H9 (cell line): ENCODE results near the gene BOLA3. TPM values are rescaled to one million over a fixed set of nuclear protein-coding genes. Genes with fewer than 3 reads are reported as not detected.

Source experiments
- DNase-seq: peaks from one replicate; pipeline ENCODE4 v3.0.0-alpha.2; 2017
- H2AFZ ChIP-seq: one replicate; pipeline ENCODE4 v1.6.1; 2013; ENCODE audit warnings: mild to moderate bottlenecking, low read length, control low read depth, moderate library complexity
- H2AK5ac ChIP-seq: 2 replicates; pipeline ENCODE4 v1.6.1; 2013; ENCODE audit warnings: low read length, control low read depth, mixed read lengths; ENCODE audit not compliant: insufficient read length
- H2BK120ac ChIP-seq: one replicate; pipeline ENCODE4 v1.6.1; 2013; ENCODE audit warnings: low read depth, mild to moderate bottlenecking, low read length, control low read depth, inconsistent platforms; ENCODE audit not compliant: poor library complexity, severe bottlenecking
- H2BK12ac ChIP-seq: 2 replicates; pipeline ENCODE4 v1.6.1; 2013; ENCODE audit warnings: low read length, control low read depth, mixed read lengths, low read depth; ENCODE audit not compliant: insufficient read length
- H2BK15ac ChIP-seq: 2 replicates; pipeline ENCODE4 v1.6.1; 2013; ENCODE audit warnings: low read depth, low read length, control low read depth
- H2BK20ac ChIP-seq: one replicate; pipeline ENCODE4 v1.6.1; 2013; ENCODE audit warnings: low read depth, mild to moderate bottlenecking, low read length, control low read depth, inconsistent platforms; ENCODE audit not compliant: poor library complexity, severe bottlenecking
- H2BK5ac ChIP-seq: 2 replicates; pipeline ENCODE4 v1.6.1; 2013; ENCODE audit warnings: low read length, control low read depth, mixed read lengths; ENCODE audit not compliant: insufficient read length
- H3K14ac ChIP-seq: 2 replicates; pipeline ENCODE4 v1.6.1; 2013; ENCODE audit warnings: low read length, control low read depth; ENCODE audit not compliant: insufficient read depth
- H3K18ac ChIP-seq: 2 replicates; pipeline ENCODE4 v1.6.1; 2013; ENCODE audit warnings: low read depth, mild to moderate bottlenecking, mixed read lengths, low read length, control low read depth; ENCODE audit not compliant: insufficient read length
- H3K23ac ChIP-seq: 2 replicates; pipeline ENCODE4 v1.6.1; 2013; ENCODE audit warnings: low read length, control low read depth, mixed read lengths, low read depth; ENCODE audit not compliant: insufficient read length
- H3K23me2 ChIP-seq: 2 replicates; pipeline ENCODE4 v1.6.1; 2013; ENCODE audit warnings: low read depth, mild to moderate bottlenecking, mixed read lengths, low read length, control low read depth; ENCODE audit not compliant: insufficient read length, poor library complexity, severe bottlenecking
- H3K27ac ChIP-seq: 2 replicates; pipeline ENCODE4 v1.5.1; 2013; ENCODE audit warnings: low read length, control low read depth, mixed read lengths, low read depth; ENCODE audit not compliant: insufficient read length
- H3K27me3 ChIP-seq: 2 replicates; pipeline ENCODE4 v1.6.1; 2013; ENCODE audit warnings: low read length, control low read depth, inconsistent platforms; ENCODE audit not compliant: insufficient read depth
- H3K4ac ChIP-seq: 2 replicates; pipeline ENCODE4 v1.6.1; 2013; ENCODE audit warnings: low read depth, mild to moderate bottlenecking, control low read depth, inconsistent platforms, low read length, moderate library complexity
- H3K4me1 ChIP-seq: 2 replicates; pipeline ENCODE4 v1.6.1; 2013; ENCODE audit warnings: low read length, control low read depth, inconsistent platforms; ENCODE audit not compliant: insufficient read depth
- H3K4me2 ChIP-seq: 2 replicates; pipeline ENCODE4 v1.6.1; 2013; ENCODE audit warnings: low read length, control low read depth, mixed read lengths; ENCODE audit not compliant: insufficient read length, insufficient read depth
- H3K56ac ChIP-seq: 2 replicates; pipeline ENCODE4 v1.6.1; 2013; ENCODE audit warnings: low read depth, mild to moderate bottlenecking, mixed read lengths, low read length, control low read depth; ENCODE audit not compliant: insufficient read length
- H3K79me1 ChIP-seq: 2 replicates; pipeline ENCODE4 v1.6.1; 2013; ENCODE audit warnings: low read depth, mild to moderate bottlenecking, moderate library complexity, low read length, control low read depth, inconsistent platforms; ENCODE audit not compliant: insufficient read depth, poor library complexity, severe bottlenecking
- H3K79me2 ChIP-seq: 2 replicates; pipeline ENCODE4 v1.6.1; 2013; ENCODE audit warnings: low read length, control low read depth, inconsistent platforms; ENCODE audit not compliant: insufficient read depth
- H3K9ac ChIP-seq: 2 replicates; pipeline ENCODE4 v1.6.1; 2013; ENCODE audit warnings: low read length, control low read depth, mixed read lengths; ENCODE audit not compliant: insufficient read length; ENCODE audit errors: extremely low read depth
- H3K9me3 ChIP-seq: one replicate; pipeline ENCODE4 v1.6.1; 2013; ENCODE audit warnings: low read depth, low read length, inconsistent platforms; ENCODE audit not compliant: control insufficient read depth
- H3T11ph ChIP-seq: one replicate; pipeline ENCODE4 v1.6.1; 2013; ENCODE audit warnings: mild to moderate bottlenecking, low read length, control low read depth, inconsistent platforms
- H4K20me1 ChIP-seq: one replicate; pipeline ENCODE4 v1.6.1; 2013; ENCODE audit not compliant: control insufficient read depth, insufficient read length, insufficient read depth
- H4K5ac ChIP-seq: 2 replicates; pipeline ENCODE4 v1.6.1; 2013; ENCODE audit warnings: low read depth, mild to moderate bottlenecking, mixed read lengths, low read length, control low read depth; ENCODE audit not compliant: insufficient read length
- H4K8ac ChIP-seq: replicated peaks from 2 replicates; pipeline ENCODE4 v1.6.1; 2013; ENCODE audit warnings: low read length, control low read depth, mixed read lengths, low read depth; ENCODE audit not compliant: insufficient read length
- H4K91ac ChIP-seq: 2 replicates; pipeline ENCODE4 v1.6.1; 2013; ENCODE audit warnings: low read depth, mild to moderate bottlenecking, moderate library complexity, mixed read lengths, low read length, control low read depth; ENCODE audit not compliant: insufficient read length
- H3K27ac Mint-ChIP-seq, 3 experiments: 2 replicates in 2 of 3; 3 replicates in 1 of 3; pipeline ENCODE4 v1.8.0; 2020 to 2021; ENCODE audit warnings: mixed read lengths in 3 of 3, mild to moderate bottlenecking in 1 of 3, moderate library complexity in 1 of 3
- H3K27me3 Mint-ChIP-seq: 2 replicates; pipeline ENCODE4 v1.8.0; 2021; ENCODE audit warnings: low read depth, mild to moderate bottlenecking, moderate library complexity, mixed read lengths
- H3K36me3 Mint-ChIP-seq, 3 experiments: 2 replicates in 2 of 3; 3 replicates in 1 of 3; pipeline ENCODE4 v1.8.0; 2020 to 2021; ENCODE audit warnings: low read depth in 3 of 3, mixed read lengths in 3 of 3; ENCODE audit not compliant: insufficient read depth in 1 of 3
- H3K4me1 Mint-ChIP-seq, 2 experiments: 2 replicates each; pipeline ENCODE4 v1.8.0; 2020; ENCODE audit warnings: mixed read lengths in 2 of 2
- H3K4me3 Mint-ChIP-seq, 2 experiments: 2 replicates in 1 of 2; 3 replicates in 1 of 2; pipeline ENCODE4 v1.8.0; 2020 to 2021; ENCODE audit warnings: mild to moderate bottlenecking in 2 of 2, mixed read lengths in 2 of 2, moderate library complexity in 1 of 2
- H3K9me3 Mint-ChIP-seq, 2 experiments: 2 replicates in 1 of 2; 3 replicates in 1 of 2; pipeline ENCODE4 v1.8.0; 2020; ENCODE audit warnings: mild to moderate bottlenecking in 2 of 2, mixed read lengths in 2 of 2, moderate library complexity in 1 of 2
- WGBS: extraction: QIAGEN DNeasy Blood & Tissue Kit; methylation state at CpG from one replicate; pipeline ENCODE4 v1.1.7; 2013; ENCODE audit warnings: missing lambda C conversion rate, low lambda C conversion rate, mixed read lengths; ENCODE audit not compliant: insufficient read length; ENCODE audit errors: extremely low coverage; 5-methylcytosine and 5-hydroxymethylcytosine counted together
- total RNA-seq: library from RNA; stranded (reverse); gene quantifications from 2 replicates; pipeline ENCODE4 v1.2.1, GENCODE V29; 2021
- TF ChIP-seq, protein P1 (sequence below): fragments of 200-600 bp; sonication (generic); conservative IDR thresholded peaks from 3 replicates; pipeline ENCODE4 v1.8.0; 2021; ENCODE audit warnings: antibody characterized with exemption, mild to moderate bottlenecking

The BOLA3 gene
- total RNA-seq, 1 experiment from 2014 or later, result 45.0 TPM

DNA sequence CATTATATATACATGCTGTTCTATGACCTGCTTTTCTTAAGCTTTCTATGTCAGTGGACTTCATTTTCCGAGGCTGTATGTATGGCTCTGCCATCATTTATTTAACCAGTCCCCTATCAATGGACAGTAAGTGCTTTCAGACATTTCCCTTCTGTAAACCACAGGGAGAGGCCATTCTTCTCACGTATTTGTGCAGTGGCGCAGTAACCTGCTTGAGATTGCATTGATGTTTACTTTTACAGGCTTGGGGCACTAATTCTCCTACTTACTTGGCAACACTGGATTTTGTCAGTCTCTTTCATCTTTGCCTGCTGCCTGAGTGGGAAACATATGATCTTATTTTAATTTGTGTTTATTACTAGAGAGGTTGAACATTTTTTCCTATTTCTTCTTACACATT is 52.1 kb downstream of the BOLA3 start:
- Histone ChIP-seq H2AK5ac (no peak overlapping the region), H2BK5ac (no peak overlapping the region), H3K4ac (no peak overlapping the region), H2BK20ac (no peak overlapping the region), H3K23ac (no peak overlapping the region), H3K9me3 (no peaks in the 10 kb centered on the region), H3K18ac (no peak overlapping the region), H3T11ph (no peak overlapping the region), H3K79me2 (no peaks in the 10 kb centered on the region), H4K91ac (no peak overlapping the region), H2BK120ac (no peak overlapping the region), H2BK12ac (no peak overlapping the region), H2BK15ac (no peak overlapping the region), H3K4me1 (no peaks in the 10 kb centered on the region), H3K27me3 (no peaks in the 10 kb centered on the region), H3K56ac (no peak overlapping the region), H4K5ac (no peak overlapping the region), H3K79me1 (no peaks in the 10 kb centered on the region), H3K27ac (no peak overlapping the region), H2AFZ (no peak overlapping the region), H4K8ac (no peak overlapping the region), H3K23me2 (no peaks in the 10 kb centered on the region), H3K9ac (no peak overlapping the region), H4K20me1 (no peaks in the 10 kb centered on the region), H3K14ac (no peak overlapping the region), H3K4me2 (no peak overlapping the region)
- peaks cover 22 to 59% (median 53%) of the 10 kb centered on the region in 3 experiments; a peak in 6 of 7 replicates for H3K36me3 Mint-ChIP-seq
- no peaks in the 10 kb centered on the region; a peak in 1 of 5 replicates for H3K9me3 Mint-ChIP-seq
- TF ChIP-seq, protein P1, sequence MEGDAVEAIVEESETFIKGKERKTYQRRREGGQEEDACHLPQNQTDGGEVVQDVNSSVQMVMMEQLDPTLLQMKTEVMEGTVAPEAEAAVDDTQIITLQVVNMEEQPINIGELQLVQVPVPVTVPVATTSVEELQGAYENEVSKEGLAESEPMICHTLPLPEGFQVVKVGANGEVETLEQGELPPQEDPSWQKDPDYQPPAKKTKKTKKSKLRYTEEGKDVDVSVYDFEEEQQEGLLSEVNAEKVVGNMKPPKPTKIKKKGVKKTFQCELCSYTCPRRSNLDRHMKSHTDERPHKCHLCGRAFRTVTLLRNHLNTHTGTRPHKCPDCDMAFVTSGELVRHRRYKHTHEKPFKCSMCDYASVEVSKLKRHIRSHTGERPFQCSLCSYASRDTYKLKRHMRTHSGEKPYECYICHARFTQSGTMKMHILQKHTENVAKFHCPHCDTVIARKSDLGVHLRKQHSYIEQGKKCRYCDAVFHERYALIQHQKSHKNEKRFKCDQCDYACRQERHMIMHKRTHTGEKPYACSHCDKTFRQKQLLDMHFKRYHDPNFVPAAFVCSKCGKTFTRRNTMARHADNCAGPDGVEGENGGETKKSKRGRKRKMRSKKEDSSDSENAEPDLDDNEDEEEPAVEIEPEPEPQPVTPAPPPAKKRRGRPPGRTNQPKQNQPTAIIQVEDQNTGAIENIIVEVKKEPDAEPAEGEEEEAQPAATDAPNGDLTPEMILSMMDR, result no peak
- DNase-seq, result no peak
- H3K4me1 Mint-ChIP-seq, result peaks cover 7 to 10% of the 10 kb centered on the region in 2 experiments
- WGBS, result no CpG with 5 or more reads among the region's 3 CpGs
- H3K4me3 Mint-ChIP-seq, result no peak overlapping the region
- no peak overlapping the region for H3K27ac Mint-ChIP-seq
- no peaks in the 10 kb centered on the region for H3K27me3 Mint-ChIP-seq
